HepG2 (cell line): ENCODE results near the gene NEURL2. TPM values are rescaled to one million over a fixed set of nuclear protein-coding genes. Genes with fewer than 3 reads are reported as not detected.

Source experiments
- DR1 ChIP-seq: sonication (generic); formaldehyde crosslinking; IDR thresholded peaks from 2 replicates; pipeline ENCODE4 v1.8.0; 2021; ENCODE audit warnings: mild to moderate bottlenecking, missing genetic modification reagents, inconsistent platforms
- KDM1A ChIP-seq: IDR thresholded peaks from 2 replicates; pipeline ENCODE4 v1.6.1; 2016; ENCODE audit warnings: missing compliant biosample characterization
- NR3C1 ChIP-seq: sonication (generic); formaldehyde crosslinking; IDR thresholded peaks from 2 replicates; pipeline ENCODE4 v1.4.0; 2020; ENCODE audit warnings: missing genetic modification reagents
- PAF1 ChIP-seq: IDR thresholded peaks from 2 replicates; pipeline ENCODE4 v1.6.1; 2016; ENCODE audit warnings: missing genetic modification reagents, missing compliant biosample characterization
- SNAI1 ChIP-seq: sonication (generic); formaldehyde crosslinking; IDR thresholded peaks from 2 replicates; pipeline ENCODE4 v1.5.0; 2020; ENCODE audit warnings: mild to moderate bottlenecking, missing genetic modification reagents, borderline replicate concordance
- TCF12 ChIP-seq, 2 experiments: fragments of 450-650 bp in 1 of 2; sonication (generic) in 1 of 2; formaldehyde crosslinking in 1 of 2; IDR thresholded peaks; 2 replicates each; pipeline versions ENCODE4 v1.6.1 to v1.8.0; 2017 to 2022; ENCODE audit warnings: antibody characterized with exemption in 1 of 2, mild to moderate bottlenecking in 1 of 2, missing genetic modification reagents in 1 of 2, moderate library complexity in 1 of 2
- ZNF546 ChIP-seq: sonication (generic); formaldehyde crosslinking; conservative IDR thresholded peaks from 2 replicates; pipeline ENCODE4 v1.8.1; 2023; ENCODE audit warnings: mild to moderate bottlenecking, missing genetic modification reagents
- polyA plus RNA-seq, 8 experiments: library from polyadenylated mRNA; depleted of rRNA in 3 of 8; stranded (reverse) in 7 of 8; unstranded in 1 of 8; fragments of >200 nt; fragmentation: Illumina TruSeq in 4 of 8; extraction: Trizol in 4 of 8; gene quantifications; 2 replicates each; pipeline versions ENCODE4 v1.2.1 to v1.2.3, GENCODE V29; 2011 to 2016; ENCODE audit warnings: low read depth in 4 of 8, missing spikeins in 1 of 8, mixed read lengths in 1 of 8; ENCODE audit not compliant: insufficient read depth in 1 of 8
- total RNA-seq, 5 experiments: library from RNA; depleted of rRNA; stranded (reverse); fragments of >200 nt; fragmentation: Illumina TruSeq; extraction: Trizol; gene quantifications; 2 replicates each; pipeline ENCODE4 v1.2.3, GENCODE V29; 2016; ENCODE audit warnings: low read depth in 1 of 5
- TF ChIP-seq, protein P1 (sequence below): sonication (generic); formaldehyde crosslinking; IDR thresholded peaks from 2 replicates; pipeline ENCODE4 v1.5.1; 2020; ENCODE audit warnings: mild to moderate bottlenecking, missing genetic modification reagents, borderline replicate concordance
- TF ChIP-seq, protein P2 (sequence below): sonication (generic); formaldehyde crosslinking; IDR thresholded peaks from 2 replicates; pipeline ENCODE4 v1.4.0; 2020; ENCODE audit warnings: missing genetic modification reagents
- TF ChIP-seq, protein P3 (sequence below): sonication (generic); formaldehyde crosslinking; IDR thresholded peaks from 2 replicates; pipeline ENCODE4 v1.5.0; 2020; ENCODE audit warnings: missing genetic modification reagents, mild to moderate bottlenecking, borderline replicate concordance
- TF ChIP-seq, protein P4 (sequence below): IDR thresholded peaks from 2 replicates; pipeline ENCODE4 v1.6.1; 2016; ENCODE audit warnings: mild to moderate bottlenecking
- TF ChIP-seq, protein P5 (sequence below), 2 experiments: sonication (generic) in 1 of 2; formaldehyde crosslinking in 1 of 2; IDR thresholded peaks; 2 replicates each; pipeline versions ENCODE4 v1.5.1 to v1.6.1; 2011 to 2020; ENCODE audit warnings: borderline replicate concordance in 1 of 2, low read depth in 1 of 2, low read length in 1 of 2, mild to moderate bottlenecking in 1 of 2, missing genetic modification reagents in 1 of 2, moderate library complexity in 1 of 2

Gene NEURL2
- total and polyA plus RNA-seq, 2 of the 13 experiments (the other 11 are each of a cell fraction or from before 2014, with no cell fraction given), result 7.2 to 9.7 TPM

DNA sequence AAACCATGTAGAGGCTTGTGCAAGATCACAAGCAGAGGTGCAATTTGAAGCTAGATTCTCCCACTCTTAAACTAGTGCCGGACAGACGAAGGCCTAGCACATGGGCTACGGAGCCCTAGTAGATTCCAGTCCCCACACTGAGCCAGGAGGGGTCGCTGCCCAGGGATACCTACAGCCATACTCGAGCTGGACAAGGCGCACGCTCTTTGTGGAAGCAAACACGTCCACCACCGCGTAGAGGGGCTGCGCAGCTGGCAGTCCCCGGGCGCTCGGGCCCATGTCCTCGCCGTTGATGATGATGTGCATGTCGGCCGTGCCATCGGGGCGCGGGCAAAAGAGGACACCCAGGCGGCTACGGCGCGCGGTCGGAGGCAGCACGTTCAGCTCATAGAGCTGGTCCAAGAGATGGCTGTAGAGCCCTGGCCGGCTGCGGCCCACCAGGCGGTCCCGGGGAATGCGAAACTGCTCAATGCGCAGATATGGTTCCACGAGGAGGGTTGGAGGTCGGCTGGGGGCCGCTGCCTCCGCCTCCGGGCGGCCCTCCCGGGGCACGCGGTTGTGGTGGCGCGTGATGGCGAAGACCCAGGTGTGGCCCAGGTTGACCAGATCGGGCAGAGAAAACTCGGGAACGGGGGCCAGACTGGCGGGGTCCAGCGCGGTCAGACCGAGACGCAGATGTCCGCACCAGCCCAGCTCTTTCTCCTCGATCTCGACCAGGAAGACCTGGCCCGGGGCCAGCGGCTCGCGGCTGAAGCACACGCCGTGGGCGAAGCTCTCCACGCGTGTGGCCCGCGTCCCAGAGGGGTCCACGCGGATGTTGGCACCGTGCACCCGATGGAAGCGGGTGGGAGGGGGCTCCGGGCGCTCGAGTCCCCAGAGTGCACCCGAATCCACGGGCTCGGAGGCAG lies 677 bp downstream of the NEURL2 start (continued):
- TF ChIP-seq, protein P1, sequence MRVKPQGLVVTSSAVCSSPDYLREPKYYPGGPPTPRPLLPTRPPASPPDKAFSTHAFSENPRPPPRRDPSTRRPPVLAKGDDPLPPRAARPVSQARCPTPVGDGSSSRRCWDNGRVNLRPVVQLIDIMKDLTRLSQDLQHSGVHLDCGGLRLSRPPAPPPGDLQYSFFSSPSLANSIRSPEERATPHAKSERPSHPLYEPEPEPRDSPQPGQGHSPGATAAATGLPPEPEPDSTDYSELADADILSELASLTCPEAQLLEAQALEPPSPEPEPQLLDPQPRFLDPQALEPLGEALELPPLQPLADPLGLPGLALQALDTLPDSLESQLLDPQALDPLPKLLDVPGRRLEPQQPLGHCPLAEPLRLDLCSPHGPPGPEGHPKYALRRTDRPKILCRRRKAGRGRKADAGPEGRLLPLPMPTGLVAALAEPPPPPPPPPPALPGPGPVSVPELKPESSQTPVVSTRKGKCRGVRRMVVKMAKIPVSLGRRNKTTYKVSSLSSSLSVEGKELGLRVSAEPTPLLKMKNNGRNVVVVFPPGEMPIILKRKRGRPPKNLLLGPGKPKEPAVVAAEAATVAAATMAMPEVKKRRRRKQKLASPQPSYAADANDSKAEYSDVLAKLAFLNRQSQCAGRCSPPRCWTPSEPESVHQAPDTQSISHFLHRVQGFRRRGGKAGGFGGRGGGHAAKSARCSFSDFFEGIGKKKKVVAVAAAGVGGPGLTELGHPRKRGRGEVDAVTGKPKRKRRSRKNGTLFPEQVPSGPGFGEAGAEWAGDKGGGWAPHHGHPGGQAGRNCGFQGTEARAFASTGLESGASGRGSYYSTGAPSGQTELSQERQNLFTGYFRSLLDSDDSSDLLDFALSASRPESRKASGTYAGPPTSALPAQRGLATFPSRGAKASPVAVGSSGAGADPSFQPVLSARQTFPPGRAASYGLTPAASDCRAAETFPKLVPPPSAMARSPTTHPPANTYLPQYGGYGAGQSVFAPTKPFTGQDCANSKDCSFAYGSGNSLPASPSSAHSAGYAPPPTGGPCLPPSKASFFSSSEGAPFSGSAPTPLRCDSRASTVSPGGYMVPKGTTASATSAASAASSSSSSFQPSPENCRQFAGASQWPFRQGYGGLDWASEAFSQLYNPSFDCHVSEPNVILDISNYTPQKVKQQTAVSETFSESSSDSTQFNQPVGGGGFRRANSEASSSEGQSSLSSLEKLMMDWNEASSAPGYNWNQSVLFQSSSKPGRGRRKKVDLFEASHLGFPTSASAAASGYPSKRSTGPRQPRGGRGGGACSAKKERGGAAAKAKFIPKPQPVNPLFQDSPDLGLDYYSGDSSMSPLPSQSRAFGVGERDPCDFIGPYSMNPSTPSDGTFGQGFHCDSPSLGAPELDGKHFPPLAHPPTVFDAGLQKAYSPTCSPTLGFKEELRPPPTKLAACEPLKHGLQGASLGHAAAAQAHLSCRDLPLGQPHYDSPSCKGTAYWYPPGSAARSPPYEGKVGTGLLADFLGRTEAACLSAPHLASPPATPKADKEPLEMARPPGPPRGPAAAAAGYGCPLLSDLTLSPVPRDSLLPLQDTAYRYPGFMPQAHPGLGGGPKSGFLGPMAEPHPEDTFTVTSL, result no peak
- TF ChIP-seq NR3C1 (no peak), TCF12 (IDR thresholded peaks at IDR 0.05) (no peak), TCF12 (CRISPR knock-in tag; IDR thresholded peaks at IDR 0.05) (0 out of 2 replicates have a peak, but pooled peaks have one; percentile 78), DR1 (CRISPR knock-in tag) (no peak; the same call in 1 of the 2 replicates), SNAI1 (no peak), PAF1 (CRISPR knock-in tag) (no peak), KDM1A (CRISPR knock-in tag) (peak; percentile 52; the same call in 1 of the 2 replicates), ZNF546 (peak; percentile 23; the same call in 1 of the 2 replicates)
- TF ChIP-seq, protein P2, sequence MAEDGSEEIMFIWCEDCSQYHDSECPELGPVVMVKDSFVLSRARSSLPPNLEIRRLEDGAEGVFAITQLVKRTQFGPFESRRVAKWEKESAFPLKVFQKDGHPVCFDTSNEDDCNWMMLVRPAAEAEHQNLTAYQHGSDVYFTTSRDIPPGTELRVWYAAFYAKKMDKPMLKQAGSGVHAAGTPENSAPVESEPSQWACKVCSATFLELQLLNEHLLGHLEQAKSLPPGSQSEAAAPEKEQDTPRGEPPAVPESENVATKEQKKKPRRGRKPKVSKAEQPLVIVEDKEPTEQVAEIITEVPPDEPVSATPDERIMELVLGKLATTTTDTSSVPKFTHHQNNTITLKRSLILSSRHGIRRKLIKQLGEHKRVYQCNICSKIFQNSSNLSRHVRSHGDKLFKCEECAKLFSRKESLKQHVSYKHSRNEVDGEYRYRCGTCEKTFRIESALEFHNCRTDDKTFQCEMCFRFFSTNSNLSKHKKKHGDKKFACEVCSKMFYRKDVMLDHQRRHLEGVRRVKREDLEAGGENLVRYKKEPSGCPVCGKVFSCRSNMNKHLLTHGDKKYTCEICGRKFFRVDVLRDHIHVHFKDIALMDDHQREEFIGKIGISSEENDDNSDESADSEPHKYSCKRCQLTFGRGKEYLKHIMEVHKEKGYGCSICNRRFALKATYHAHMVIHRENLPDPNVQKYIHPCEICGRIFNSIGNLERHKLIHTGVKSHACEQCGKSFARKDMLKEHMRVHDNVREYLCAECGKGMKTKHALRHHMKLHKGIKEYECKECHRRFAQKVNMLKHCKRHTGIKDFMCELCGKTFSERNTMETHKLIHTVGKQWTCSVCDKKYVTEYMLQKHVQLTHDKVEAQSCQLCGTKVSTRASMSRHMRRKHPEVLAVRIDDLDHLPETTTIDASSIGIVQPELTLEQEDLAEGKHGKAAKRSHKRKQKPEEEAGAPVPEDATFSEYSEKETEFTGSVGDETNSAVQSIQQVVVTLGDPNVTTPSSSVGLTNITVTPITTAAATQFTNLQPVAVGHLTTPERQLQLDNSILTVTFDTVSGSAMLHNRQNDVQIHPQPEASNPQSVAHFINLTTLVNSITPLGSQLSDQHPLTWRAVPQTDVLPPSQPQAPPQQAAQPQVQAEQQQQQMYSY (CRISPR knock-in tag), result 0 out of 2 replicates have a peak, but pooled peaks have one; percentile 38
- TF ChIP-seq, protein P3, sequence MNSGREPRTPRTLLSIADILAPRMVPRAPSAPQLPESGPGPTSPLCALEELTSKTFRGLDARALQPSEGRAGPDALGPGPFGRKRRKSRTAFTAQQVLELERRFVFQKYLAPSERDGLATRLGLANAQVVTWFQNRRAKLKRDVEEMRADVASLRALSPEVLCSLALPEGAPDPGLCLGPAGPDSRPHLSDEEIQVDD, result no peak; the same call in 1 of the 2 replicates
- TF ChIP-seq, protein P4, sequence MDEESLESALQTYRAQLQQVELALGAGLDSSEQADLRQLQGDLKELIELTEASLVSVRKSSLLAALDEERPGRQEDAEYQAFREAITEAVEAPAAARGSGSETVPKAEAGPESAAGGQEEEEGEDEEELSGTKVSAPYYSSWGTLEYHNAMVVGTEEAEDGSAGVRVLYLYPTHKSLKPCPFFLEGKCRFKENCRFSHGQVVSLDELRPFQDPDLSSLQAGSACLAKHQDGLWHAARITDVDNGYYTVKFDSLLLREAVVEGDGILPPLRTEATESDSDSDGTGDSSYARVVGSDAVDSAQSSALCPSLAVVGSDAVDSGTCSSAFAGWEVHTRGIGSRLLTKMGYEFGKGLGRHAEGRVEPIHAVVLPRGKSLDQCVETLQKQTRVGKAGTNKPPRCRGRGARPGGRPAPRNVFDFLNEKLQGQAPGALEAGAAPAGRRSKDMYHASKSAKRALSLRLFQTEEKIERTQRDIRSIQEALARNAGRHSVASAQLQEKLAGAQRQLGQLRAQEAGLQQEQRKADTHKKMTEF (CRISPR knock-in tag), result no peak; the same call in 1 of the 2 replicates
- TF ChIP-seq, protein P5, sequence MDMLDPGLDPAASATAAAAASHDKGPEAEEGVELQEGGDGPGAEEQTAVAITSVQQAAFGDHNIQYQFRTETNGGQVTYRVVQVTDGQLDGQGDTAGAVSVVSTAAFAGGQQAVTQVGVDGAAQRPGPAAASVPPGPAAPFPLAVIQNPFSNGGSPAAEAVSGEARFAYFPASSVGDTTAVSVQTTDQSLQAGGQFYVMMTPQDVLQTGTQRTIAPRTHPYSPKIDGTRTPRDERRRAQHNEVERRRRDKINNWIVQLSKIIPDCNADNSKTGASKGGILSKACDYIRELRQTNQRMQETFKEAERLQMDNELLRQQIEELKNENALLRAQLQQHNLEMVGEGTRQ (IDR thresholded peaks at IDR 0.05; ENCODE audit: low read depth, low read length), result no peak
- TF ChIP-seq, protein P5 (CRISPR knock-in tag; IDR thresholded peaks at IDR 0.05; ENCODE audit: borderline replicate concordance), result no peak
